DND-41 (cell line): ENCODE results near the gene PTGFR.

Experiments
- ATAC-seq: fragments of 200-7000 bp; cut with Tn5 transposase; 3 replicates; pipeline ENCODE4 v1.9.1; 2021; ENCODE audit warnings: low read depth; ENCODE audit not compliant: insufficient read depth
- DNase-seq: peaks from one replicate; pipeline ENCODE4 v3.0.0-alpha.2; 2020
- H2AFZ ChIP-seq: 2 replicates; pipeline ENCODE4 v1.6.0; 2012; ENCODE audit warnings: low read depth, low read length
- H3K27ac ChIP-seq: 2 replicates; pipeline ENCODE4 v1.5.1; 2012; ENCODE audit warnings: low read length, inconsistent platforms
- H3K27me3 ChIP-seq: fragments of 200-600 bp; sonication (generic); 2 replicates; pipeline ENCODE4 v1.6.0; 2012; ENCODE audit warnings: low read length, mild to moderate bottlenecking, inconsistent platforms; ENCODE audit not compliant: insufficient read depth, poor library complexity
- H3K36me3 ChIP-seq: 2 replicates; pipeline ENCODE4 v1.5.1; 2012; ENCODE audit warnings: low read length, inconsistent platforms; ENCODE audit not compliant: insufficient read depth
- H3K4me1 ChIP-seq: 2 replicates; pipeline ENCODE4 v1.5.1; 2012; ENCODE audit warnings: mild to moderate bottlenecking, low read length; ENCODE audit not compliant: insufficient read depth
- H3K4me2 ChIP-seq: 2 replicates; pipeline ENCODE4 v1.6.0; 2012; ENCODE audit warnings: mild to moderate bottlenecking, moderate library complexity, low read length, inconsistent platforms; ENCODE audit not compliant: insufficient read depth
- H3K4me3 ChIP-seq, 2 experiments: fragments of 200-600 bp in 1 of 2; shearing (Covaris generic) in 1 of 2; 2 replicates each; pipeline ENCODE4 v1.5.1; 2012 to 2016; ENCODE audit warnings: inconsistent platforms in 2 of 2, low read length in 2 of 2, mild to moderate bottlenecking in 2 of 2, low read depth in 1 of 2, moderate library complexity in 1 of 2
- H3K79me2 ChIP-seq: 2 replicates; pipeline ENCODE4 v1.6.0; 2012; ENCODE audit warnings: low read length, inconsistent platforms; ENCODE audit not compliant: insufficient read depth
- H3K9ac ChIP-seq: 2 replicates; pipeline ENCODE4 v1.6.0; 2012; ENCODE audit warnings: low read depth, mild to moderate bottlenecking, inconsistent platforms, low read length, moderate library complexity
- H3K9me3 ChIP-seq: 2 replicates; pipeline ENCODE4 v1.5.1; 2012; ENCODE audit warnings: low read length, moderate library complexity, mild to moderate bottlenecking, inconsistent platforms; ENCODE audit not compliant: insufficient read depth, severe bottlenecking
- H4K20me1 ChIP-seq: 2 replicates; pipeline ENCODE4 v1.6.0; 2012; ENCODE audit warnings: low read length; ENCODE audit not compliant: insufficient read depth
- EZH2 ChIP-seq: IDR thresholded peaks from 3 replicates; pipeline ENCODE4 v1.6.1; 2012; ENCODE audit warnings: borderline replicate concordance, low read depth, mild to moderate bottlenecking, moderate library complexity, low read length, inconsistent platforms; ENCODE audit not compliant: severe bottlenecking
- TF ChIP-seq, protein P1 (sequence below): IDR thresholded peaks from 2 replicates; pipeline ENCODE4 v1.5.1; 2012; ENCODE audit warnings: borderline replicate concordance, low read length, moderate library complexity, mild to moderate bottlenecking; ENCODE audit not compliant: poor library complexity, severe bottlenecking; ENCODE audit errors: extremely low read depth

Gene PTGFR

DNA sequence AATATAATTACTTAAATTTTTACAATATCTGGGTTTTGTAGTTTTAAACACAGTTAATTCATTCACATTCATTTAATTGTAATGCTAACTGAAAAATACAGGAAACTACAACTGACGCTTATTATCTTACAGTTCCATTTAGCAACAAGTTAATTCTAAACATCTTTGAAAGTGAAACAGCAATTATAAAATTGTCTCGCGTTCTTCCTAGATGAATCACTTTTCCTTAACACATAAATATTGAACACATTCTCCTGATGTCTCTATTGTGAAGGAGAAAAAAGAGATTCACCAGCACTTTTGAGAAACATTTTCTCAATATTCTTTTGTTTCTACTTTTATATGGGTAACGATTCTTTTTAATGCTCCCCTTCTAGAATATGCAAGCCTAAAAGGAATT lies 6.4 kb downstream of the PTGFR start:
- H3K27me3 ChIP-seq: no peaks in the 10 kb centered on the region
- H2AFZ ChIP-seq: no peak overlapping the region
- TF ChIP-seq EZH2: no peak
- TF ChIP-seq, protein P1, sequence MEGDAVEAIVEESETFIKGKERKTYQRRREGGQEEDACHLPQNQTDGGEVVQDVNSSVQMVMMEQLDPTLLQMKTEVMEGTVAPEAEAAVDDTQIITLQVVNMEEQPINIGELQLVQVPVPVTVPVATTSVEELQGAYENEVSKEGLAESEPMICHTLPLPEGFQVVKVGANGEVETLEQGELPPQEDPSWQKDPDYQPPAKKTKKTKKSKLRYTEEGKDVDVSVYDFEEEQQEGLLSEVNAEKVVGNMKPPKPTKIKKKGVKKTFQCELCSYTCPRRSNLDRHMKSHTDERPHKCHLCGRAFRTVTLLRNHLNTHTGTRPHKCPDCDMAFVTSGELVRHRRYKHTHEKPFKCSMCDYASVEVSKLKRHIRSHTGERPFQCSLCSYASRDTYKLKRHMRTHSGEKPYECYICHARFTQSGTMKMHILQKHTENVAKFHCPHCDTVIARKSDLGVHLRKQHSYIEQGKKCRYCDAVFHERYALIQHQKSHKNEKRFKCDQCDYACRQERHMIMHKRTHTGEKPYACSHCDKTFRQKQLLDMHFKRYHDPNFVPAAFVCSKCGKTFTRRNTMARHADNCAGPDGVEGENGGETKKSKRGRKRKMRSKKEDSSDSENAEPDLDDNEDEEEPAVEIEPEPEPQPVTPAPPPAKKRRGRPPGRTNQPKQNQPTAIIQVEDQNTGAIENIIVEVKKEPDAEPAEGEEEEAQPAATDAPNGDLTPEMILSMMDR: no peak
- no peaks in the 10 kb centered on the region for H3K4me1 ChIP-seq
- DNase-seq (no peak), ATAC-seq (no peak)
- no peak overlapping the region for H3K27ac ChIP-seq
- no peaks in the 10 kb centered on the region for H3K79me2 ChIP-seq
- no peaks in the 10 kb centered on the region for H3K9me3 ChIP-seq
- H3K9ac ChIP-seq: no peak overlapping the region
- no peaks in the 10 kb centered on the region for H4K20me1 ChIP-seq
- H3K4me2 ChIP-seq: no peak overlapping the region
- H3K36me3 ChIP-seq: no peaks in the 10 kb centered on the region
- no peak overlapping the region for H3K4me3 ChIP-seq

DNA sequence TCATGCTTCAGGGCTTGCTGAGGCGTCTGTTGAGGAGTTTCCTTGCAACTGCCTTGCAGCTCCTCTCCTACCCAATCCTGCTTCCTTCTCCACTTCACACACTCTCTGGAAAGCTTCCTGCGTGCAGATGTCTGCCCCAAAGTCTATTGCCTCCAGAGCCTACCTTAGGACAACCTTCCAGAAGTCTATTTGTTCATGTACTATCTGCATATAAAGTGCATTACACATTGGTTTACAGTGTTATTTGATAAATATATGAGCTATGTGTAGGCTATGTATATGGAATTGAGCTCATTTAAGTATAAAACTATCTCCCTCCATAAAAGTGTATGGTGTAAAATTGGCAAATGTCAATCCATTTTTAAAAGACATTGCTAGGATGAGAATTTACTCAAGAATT lies 9.8 kb downstream of the PTGFR start:
- Histone ChIP-seq H3K9me3 (no peaks in the 10 kb centered on the region), H2AFZ (no peak overlapping the region), H4K20me1 (no peaks in the 10 kb centered on the region), H3K4me3 (no peak overlapping the region), H3K4me2 (no peak overlapping the region), H3K27ac (no peak overlapping the region), H3K27me3 (no peaks in the 10 kb centered on the region), H3K36me3 (no peaks in the 10 kb centered on the region), H3K9ac (no peak overlapping the region), H3K4me1 (no peaks in the 10 kb centered on the region), H3K79me2 (no peaks in the 10 kb centered on the region)
- ATAC-seq: no peak
- TF ChIP-seq, protein P1: no peak
- TF ChIP-seq EZH2: no peak
- DNase-seq: no peak

DNA sequence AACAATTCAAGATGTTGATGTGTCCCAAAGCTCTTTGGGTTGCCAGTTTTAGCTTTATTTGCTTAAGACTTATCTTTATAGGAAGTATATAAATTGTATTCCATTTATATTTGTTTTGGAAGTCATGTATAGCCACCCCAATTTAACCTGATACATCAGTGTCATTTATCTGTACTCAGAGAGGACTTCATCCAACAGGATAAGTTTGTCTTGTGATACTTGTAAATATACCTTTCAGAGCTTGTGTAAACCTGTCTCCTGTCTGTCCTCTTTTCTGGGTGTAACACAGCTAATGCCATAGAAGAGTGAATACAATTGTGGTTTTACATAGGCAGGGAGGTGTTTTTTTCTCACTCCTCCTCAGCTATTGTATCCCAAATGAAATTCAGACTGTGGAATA lies 10.4 kb downstream of the PTGFR start:
- Histone ChIP-seq H3K4me1 (no peaks in the 10 kb centered on the region), H3K27me3 (no peaks in the 10 kb centered on the region), H3K4me3 (no peak overlapping the region), H3K36me3 (no peaks in the 10 kb centered on the region), H3K79me2 (no peaks in the 10 kb centered on the region), H3K9me3 (no peaks in the 10 kb centered on the region), H3K27ac (no peak overlapping the region), H4K20me1 (no peaks in the 10 kb centered on the region), H3K9ac (no peak overlapping the region), H2AFZ (no peak overlapping the region), H3K4me2 (no peak overlapping the region)
- TF ChIP-seq, protein P1: no peak
- no peak for TF ChIP-seq EZH2
- no peak for ATAC-seq
- DNase-seq: no peak

DNA sequence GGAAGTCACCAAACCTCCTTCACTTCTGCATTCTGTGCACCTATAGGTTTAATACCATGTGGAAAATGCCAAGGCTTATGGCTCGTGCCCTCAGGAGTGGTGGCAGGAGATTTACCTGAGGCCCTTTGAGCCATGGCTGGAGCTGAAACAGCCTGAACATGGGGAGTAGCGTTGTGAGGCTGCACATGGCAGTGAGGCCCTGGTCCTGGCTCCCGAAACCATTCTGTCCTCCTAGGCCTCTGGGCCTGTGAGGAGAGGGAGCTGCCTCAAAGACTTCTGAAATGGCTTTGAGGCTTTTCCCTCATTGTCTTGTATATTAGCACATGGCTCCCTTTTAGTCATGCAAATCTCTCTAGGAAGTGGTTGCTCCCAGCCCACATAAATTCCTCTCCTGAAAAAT lies 20.6 kb downstream of the PTGFR start:
- Histone ChIP-seq H3K36me3 (no peaks in the 10 kb centered on the region), H3K9ac (no peak overlapping the region), H3K4me3 (no peak overlapping the region)

More for the DNA sequence above, 20.6 kb downstream of the PTGFR start:
- Histone ChIP-seq H3K4me2 (no peak overlapping the region), H3K27ac (no peak overlapping the region), H3K27me3 (no peaks in the 10 kb centered on the region), H3K79me2 (no peaks in the 10 kb centered on the region), H4K20me1 (no peaks in the 10 kb centered on the region), H3K9me3 (peaks cover 10% of the 10 kb centered on the region), H2AFZ (no peak overlapping the region), H3K4me1 (no peaks in the 10 kb centered on the region)
- DNase-seq (no peak), ATAC-seq (no peak)
- TF ChIP-seq, protein P1: no peak
- no peak for TF ChIP-seq EZH2
